Ishikawa (cell line): ENCODE data around the gene UHRF1.

ENCODE experiments used
- EP300 ChIP-seq: IDR thresholded peaks from 2 replicates; pipeline ENCODE4 v1.6.1; 2012; ENCODE audit warnings: borderline replicate concordance
- TEAD4 ChIP-seq: IDR thresholded peaks from 2 replicates; pipeline ENCODE4 v1.6.1; 2012

- no peak for TF ChIP-seq TEAD4
- TF ChIP-seq EP300 = no peak
These were observed 42.5 kb upstream of the UHRF1 start for GRCh38 chr19:4866595-4867424.
